Ovary (tissue), 9 donors: Measurements from ENCODE around the gene LSS. TPM values are rescaled to one million over a fixed set of nuclear protein-coding genes. Genes with fewer than 3 reads are reported as not detected.

ENCODE experiments used
- DNase-seq, 5 donors: peaks; one replicate each; pipeline ENCODE4 v3.0.0-alpha.2; 2019 to 2020
- H3K27ac ChIP-seq, 2 donors: fragments of 200-600 bp; one replicate each; pipeline versions ENCODE4 v1.5.1 to v1.8.0; 2019 to 2022
- H3K27me3 ChIP-seq: fragments of 200-600 bp; one replicate; pipeline ENCODE4 v1.8.0; 2022
- H3K36me3 ChIP-seq: fragments of 200-600 bp; sonication (generic); one replicate; pipeline ENCODE4 v1.5.1; 2019
- H3K4me1 ChIP-seq: one replicate; pipeline ENCODE4 v1.8.1; 2013; ENCODE audit warnings: mild to moderate bottlenecking, moderate library complexity; ENCODE audit not compliant: insufficient read depth
- H3K4me3 ChIP-seq: fragments of 200-600 bp; sonication (generic); one replicate; pipeline ENCODE4 v1.5.1; 2017
- H3K9me3 ChIP-seq, 2 donors: fragments of 200-600 bp in 1 of 2; sonication (generic) in 1 of 2; one replicate each; pipeline versions ENCODE4 v1.5.1 to v1.8.1; 2013 to 2019; ENCODE audit warnings: mild to moderate bottlenecking in 1 of 2, moderate library complexity in 1 of 2
- EP300 ChIP-seq: sonication (generic); formaldehyde crosslinking; IDR thresholded peaks from one replicate; pipeline ENCODE4 v1.6.1; 2017; ENCODE audit warnings: antibody characterized with exemption
- POLR2A ChIP-seq: fragments of 450-650 bp; IDR thresholded peaks from one replicate; pipeline ENCODE4 v1.6.1; 2017; ENCODE audit warnings: antibody characterized with exemption, mild to moderate bottlenecking, moderate library complexity
- WGBS, 3 donors: extraction: QIAGEN DNeasy Blood & Tissue Kit in 1 of 3; methylation state at CpG; one replicate each; pipeline versions ENCODE4 v1.1.5 to v1.1.7; 2013 to 2017; 5-methylcytosine and 5-hydroxymethylcytosine counted together
- intact Hi-C, 4 donors: fragments of 100-400 bp; cut with DNase I; formaldehyde crosslinking; loops; one replicate each; pipeline versions ENCODE4 v1.11.0 to v1.15.1; 2022 to 2023
- polyA plus RNA-seq, 2 donors: library from polyadenylated mRNA; stranded (reverse); fragments of 200-250 nt in 1 of 2; fragments of 350-450 nt in 1 of 2; fragmentation: Illumina TruSeq in 1 of 2; extraction: RNeasy Lipid Tissue Mini Kit (QIAGEN cat#74804) in 1 of 2; gene quantifications; one replicate each; pipeline ENCODE4 v1.2.3, GENCODE V29; 2013 to 2014
- total RNA-seq, 7 donors: library from RNA; depleted of rRNA in 2 of 7; stranded (reverse); fragments of >200 nt in 2 of 7; fragmentation: NEBNext Ultra II Directional in 3 of 7; extraction: Animal tissue kit (Norgen Biotek cat#: 25700) in 3 of 7; gene quantifications; one replicate each; pipeline versions ENCODE4 v1.1.0 to v1.2.4, GENCODE V29; 2016 to 2023
- TF ChIP-seq, protein P1 (sequence below), 3 donors: fragments of 450-650 bp in 2 of 3; fragments of 200-600 bp in 1 of 3; IDR thresholded peaks; one replicate each; pipeline versions ENCODE4 v1.5.1 to v1.8.0; 2016 to 2022; ENCODE audit warnings: antibody characterized with exemption in 3 of 3, mild to moderate bottlenecking in 1 of 3
- donor health status: DM: no; HTN: no; CAD: no; lungs with moderate emphysema.
- donor health status: DM: no; HTN: no; CAD: no.
- donor health status: Bipolar disorder and iron deficiency.
- donor health status: DM: yes; HTN: yes; CAD: no.
- donor health status: DM: no; HTN: no; CAD: no.
- donor health status: DM: yes; HTN: yes; CAD: no.

LSS gene
- total and polyA plus RNA-seq, 9 donors, result 19.8 to 201 (median 76.0) TPM

DNA sequence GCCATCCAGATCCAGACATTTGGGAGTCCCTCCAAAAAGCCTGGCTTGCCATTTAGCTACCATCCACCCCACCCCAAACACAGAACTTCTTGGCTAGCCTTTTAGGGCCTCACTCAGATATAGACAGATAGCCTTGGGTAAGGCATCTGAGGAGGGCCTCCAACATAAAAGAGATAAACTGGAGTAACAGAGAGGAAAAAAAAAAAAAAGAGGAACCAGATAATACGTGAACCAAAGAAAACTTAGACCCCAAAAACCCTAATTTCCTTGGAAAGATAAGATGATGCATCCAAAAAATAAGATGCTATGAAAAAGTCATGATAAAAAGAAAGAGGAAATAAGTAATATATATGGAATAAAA is 19.8 kb upstream of the LSS start:
- WGBS, 3 donors, result 91 to 97% (median 92%) methylated on average over 1 of the region's 1 CpG
- Histone ChIP-seq H3K4me1 (no peaks in the 10 kb centered on the region), H3K36me3 (no peaks in the 10 kb centered on the region), H3K27ac (no peak overlapping the region), H3K27me3 (no peaks in the 10 kb centered on the region), H3K9me3 (no peaks in the 10 kb centered on the region), H3K4me3 (no peak overlapping the region)
- no peak for DNase-seq
- TF ChIP-seq POLR2A, result no peak
- TF ChIP-seq EP300, result no peak
- TF ChIP-seq, protein P1, sequence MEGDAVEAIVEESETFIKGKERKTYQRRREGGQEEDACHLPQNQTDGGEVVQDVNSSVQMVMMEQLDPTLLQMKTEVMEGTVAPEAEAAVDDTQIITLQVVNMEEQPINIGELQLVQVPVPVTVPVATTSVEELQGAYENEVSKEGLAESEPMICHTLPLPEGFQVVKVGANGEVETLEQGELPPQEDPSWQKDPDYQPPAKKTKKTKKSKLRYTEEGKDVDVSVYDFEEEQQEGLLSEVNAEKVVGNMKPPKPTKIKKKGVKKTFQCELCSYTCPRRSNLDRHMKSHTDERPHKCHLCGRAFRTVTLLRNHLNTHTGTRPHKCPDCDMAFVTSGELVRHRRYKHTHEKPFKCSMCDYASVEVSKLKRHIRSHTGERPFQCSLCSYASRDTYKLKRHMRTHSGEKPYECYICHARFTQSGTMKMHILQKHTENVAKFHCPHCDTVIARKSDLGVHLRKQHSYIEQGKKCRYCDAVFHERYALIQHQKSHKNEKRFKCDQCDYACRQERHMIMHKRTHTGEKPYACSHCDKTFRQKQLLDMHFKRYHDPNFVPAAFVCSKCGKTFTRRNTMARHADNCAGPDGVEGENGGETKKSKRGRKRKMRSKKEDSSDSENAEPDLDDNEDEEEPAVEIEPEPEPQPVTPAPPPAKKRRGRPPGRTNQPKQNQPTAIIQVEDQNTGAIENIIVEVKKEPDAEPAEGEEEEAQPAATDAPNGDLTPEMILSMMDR (IDR thresholded peaks at IDR 0.05), result no peak
- intact Hi-C loops, result no loop called here

DNA sequence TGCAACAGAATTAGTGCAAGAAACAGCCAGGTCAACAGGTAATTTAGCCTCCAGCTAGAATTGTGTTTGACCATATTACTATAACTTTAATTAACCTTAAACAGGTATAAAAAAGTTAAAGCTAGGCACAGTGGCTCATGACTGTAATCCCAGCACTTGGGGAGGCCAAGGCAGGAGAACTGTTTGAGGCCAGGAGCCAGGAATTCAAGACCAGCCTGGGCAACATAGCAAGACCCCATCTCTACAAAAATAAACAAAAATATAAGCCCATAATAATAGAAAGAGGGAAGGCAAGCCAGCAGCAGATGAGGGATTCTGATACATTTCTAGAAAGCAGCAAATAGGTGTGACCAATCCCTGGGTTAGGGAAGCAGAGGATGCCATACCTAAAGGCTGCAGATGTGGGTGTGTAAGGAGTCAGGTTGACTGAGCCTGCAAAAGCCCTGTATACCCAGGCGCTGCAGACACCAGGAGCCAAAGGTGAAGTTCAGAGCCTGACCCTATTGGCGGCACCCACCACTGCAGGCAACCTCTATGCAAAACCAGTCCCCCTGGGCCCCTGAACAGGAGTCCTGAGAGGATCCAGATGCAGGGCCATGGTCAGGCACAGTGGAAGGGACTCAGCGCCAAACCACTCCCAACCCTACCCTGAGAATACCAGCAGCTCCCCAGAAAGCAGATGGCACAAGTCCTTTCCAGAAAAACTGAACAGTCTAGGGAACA is 19.3 kb upstream of the LSS start:
- no peaks in the 10 kb centered on the region for H3K9me3 ChIP-seq
- intact Hi-C loops, result no loop called here
- H3K27me3 ChIP-seq, result no peaks in the 10 kb centered on the region
- H3K4me1 ChIP-seq, result no peaks in the 10 kb centered on the region
- H3K4me3 ChIP-seq, result no peak overlapping the region
- TF ChIP-seq POLR2A, result no peak
- TF ChIP-seq, protein P1 (IDR thresholded peaks at IDR 0.05), result no peak
- TF ChIP-seq EP300, result no peak
- no peak overlapping the region for H3K27ac ChIP-seq
- DNase-seq, result no peak
- WGBS, 3 donors, result 92 to 100% (median 95%) methylated on average over 2 to 3 of the region's 3 CpGs
- no peaks in the 10 kb centered on the region for H3K36me3 ChIP-seq

DNA sequence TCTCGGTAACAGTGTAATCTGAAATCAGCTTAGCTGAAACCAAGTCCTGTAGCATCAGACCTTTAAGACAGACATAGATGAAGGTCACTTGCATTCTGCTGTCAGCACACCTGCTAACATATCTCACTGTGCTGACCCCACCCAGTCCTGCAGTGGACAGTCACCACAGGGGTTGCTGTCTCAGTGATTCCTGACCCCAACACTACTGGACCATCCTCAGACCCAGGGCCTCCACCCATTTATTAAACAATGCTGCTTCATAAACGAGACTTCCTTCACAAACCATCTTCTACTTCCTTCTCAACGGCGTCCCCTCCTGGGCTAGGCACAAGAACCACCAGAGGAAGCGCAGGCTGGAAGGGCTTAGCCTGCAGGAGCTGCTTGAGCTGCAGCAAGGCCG is 17.8 kb upstream of the LSS start:
- Histone ChIP-seq H3K27me3 (no peaks in the 10 kb centered on the region), H3K27ac (no peak overlapping the region), H3K4me1 (no peaks in the 10 kb centered on the region), H3K36me3 (no peaks in the 10 kb centered on the region), H3K9me3 (no peaks in the 10 kb centered on the region), H3K4me3 (no peak overlapping the region)
- intact Hi-C loops, result no loop called here
- TF ChIP-seq, protein P1 (IDR thresholded peaks at IDR 0.05), result no peak
- TF ChIP-seq EP300 (no peak), POLR2A (no peak)
- no peak for DNase-seq
- WGBS, 3 donors, result 81 to 86% (median 83%) methylated on average over 6 of the region's 6 CpGs

DNA sequence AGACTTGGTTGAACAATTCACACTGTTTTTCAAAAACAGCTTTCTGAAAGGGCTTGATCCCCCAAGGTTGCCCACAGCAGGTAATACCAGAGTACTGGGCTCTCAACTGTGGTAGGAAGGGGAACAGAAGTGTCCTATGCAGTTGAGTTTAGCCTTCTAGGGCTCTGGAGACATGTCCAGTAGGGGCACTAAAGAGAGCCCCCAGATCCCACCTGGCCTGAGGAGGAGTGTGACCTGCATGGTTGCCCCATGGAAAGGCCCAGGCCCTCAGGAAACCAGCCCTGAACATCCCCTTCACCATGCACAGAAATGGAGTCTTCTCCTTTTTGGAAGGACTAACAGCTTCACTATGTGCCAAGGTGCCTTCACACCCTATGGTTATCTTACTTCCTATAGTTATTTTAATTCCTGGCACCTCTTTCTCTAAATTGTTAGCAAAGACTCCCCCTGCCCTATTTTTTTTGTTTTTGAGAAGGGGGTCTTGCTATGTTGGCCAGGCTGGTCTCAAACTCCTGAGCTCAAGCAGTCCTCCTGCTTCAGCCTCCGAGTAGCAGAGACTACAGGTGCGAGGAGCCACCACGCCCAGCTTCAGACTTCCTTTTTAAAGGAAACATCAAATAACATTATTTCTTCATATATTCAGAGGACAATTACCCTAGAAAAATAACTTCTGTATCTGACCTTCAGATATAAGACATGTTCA is 16.8 kb upstream of the LSS start:
- WGBS, 3 donors, result 77 to 93% (median 83%) methylated on average over 3 of the region's 3 CpGs
- H3K27ac ChIP-seq, result no peak overlapping the region
- H3K4me3 ChIP-seq, result no peak overlapping the region
- TF ChIP-seq POLR2A (no peak), EP300 (no peak)
- TF ChIP-seq, protein P1 (IDR thresholded peaks at IDR 0.05), result no peak
- intact Hi-C loops, result no loop called here
- no peaks in the 10 kb centered on the region for H3K27me3 ChIP-seq
- no peaks in the 10 kb centered on the region for H3K36me3 ChIP-seq
- no peaks in the 10 kb centered on the region for H3K4me1 ChIP-seq
- H3K9me3 ChIP-seq, result no peaks in the 10 kb centered on the region
- DNase-seq, result no peak
